ENCODE results near the gene AMZ2.
"Not testable (repeated sequence)": the region's sequence is repeated elsewhere in the genome, so short reads cannot be mapped to it uniquely, and the experiment has no call there.

The AMZ2 gene

GRCh38 chr17:68249354-68249765 is 1.5 kb downstream of the AMZ2 start:
- DNase-seq (ENCODE audit: low spot score): no peak
- no peak for TF ChIP-seq CTCF (IDR thresholded peaks at IDR 0.05; ENCODE audit: extremely low read depth, missing control alignments)

GRCh38 chr17:68253426-68253825 is 5.6 kb downstream of the AMZ2 start:
- not testable (repeated sequence) for DNase-seq (ENCODE audit: low spot score)

GRCh38 chr17:68255151-68255550 is 7.3 kb downstream of the AMZ2 start:
- no peak for TF ChIP-seq CTCF (IDR thresholded peaks at IDR 0.05; ENCODE audit: extremely low read depth, missing control alignments)
- DNase-seq (ENCODE audit: low spot score): no peak

GRCh38 chr17:68255731-68256538 is 8.1 kb downstream of the AMZ2 start:
- TF ChIP-seq CTCF (IDR thresholded peaks at IDR 0.05; ENCODE audit: extremely low read depth, missing control alignments): no peak
- DNase-seq (ENCODE audit: low spot score): no peak

GRCh38 chr17:68256701-68257100 is 8.9 kb downstream of the AMZ2 start:
- DNase-seq (ENCODE audit: low spot score): not testable (repeated sequence)

GRCh38 chr17:68257934-68258333 is 10.1 kb downstream of the AMZ2 start:
- DNase-seq (ENCODE audit: low spot score): no peak
- no peak for TF ChIP-seq CTCF (IDR thresholded peaks at IDR 0.05; ENCODE audit: extremely low read depth, missing control alignments)

GRCh38 chr17:68258890-68259647 is 11.2 kb downstream of the AMZ2 start:
- DNase-seq (ENCODE audit: low spot score): peak; percentile 74

GRCh38 chr17:68259648-68259951 is 11.8 kb downstream of the AMZ2 start:
- not testable (repeated sequence) for DNase-seq (ENCODE audit: low spot score)

GRCh38 chr17:68260051-68260762 is 12.4 kb downstream of the AMZ2 start:
- no peak for DNase-seq (ENCODE audit: low spot score)
- no peak for TF ChIP-seq CTCF (IDR thresholded peaks at IDR 0.05; ENCODE audit: extremely low read depth, missing control alignments)

- not testable (repeated sequence) for DNase-seq (ENCODE audit: low spot score)
Observed at GRCh38 chr17:68262467-68262866, 14.6 kb downstream of the AMZ2 start.

GRCh38 chr17:68263101-68263681 is 15.3 kb downstream of the AMZ2 start:
- DNase-seq (ENCODE audit: low spot score): not testable (repeated sequence)

GRCh38 chr17:68265833-68266232 is 18.0 kb downstream of the AMZ2 start:
- DNase-seq (ENCODE audit: low spot score): not testable (repeated sequence)

Measured in GM20000 (cell line).